HG03571 (cell line): ENCODE data around the gene TBC1D22B.

Experiments
- ATAC-seq: cut with Tn5 transposase; IDR thresholded peaks from one replicate; pipeline ENCODE4 v1.9.1; 2021; ENCODE audit not compliant: unreplicated experiment

Gene TBC1D22B

DNA sequence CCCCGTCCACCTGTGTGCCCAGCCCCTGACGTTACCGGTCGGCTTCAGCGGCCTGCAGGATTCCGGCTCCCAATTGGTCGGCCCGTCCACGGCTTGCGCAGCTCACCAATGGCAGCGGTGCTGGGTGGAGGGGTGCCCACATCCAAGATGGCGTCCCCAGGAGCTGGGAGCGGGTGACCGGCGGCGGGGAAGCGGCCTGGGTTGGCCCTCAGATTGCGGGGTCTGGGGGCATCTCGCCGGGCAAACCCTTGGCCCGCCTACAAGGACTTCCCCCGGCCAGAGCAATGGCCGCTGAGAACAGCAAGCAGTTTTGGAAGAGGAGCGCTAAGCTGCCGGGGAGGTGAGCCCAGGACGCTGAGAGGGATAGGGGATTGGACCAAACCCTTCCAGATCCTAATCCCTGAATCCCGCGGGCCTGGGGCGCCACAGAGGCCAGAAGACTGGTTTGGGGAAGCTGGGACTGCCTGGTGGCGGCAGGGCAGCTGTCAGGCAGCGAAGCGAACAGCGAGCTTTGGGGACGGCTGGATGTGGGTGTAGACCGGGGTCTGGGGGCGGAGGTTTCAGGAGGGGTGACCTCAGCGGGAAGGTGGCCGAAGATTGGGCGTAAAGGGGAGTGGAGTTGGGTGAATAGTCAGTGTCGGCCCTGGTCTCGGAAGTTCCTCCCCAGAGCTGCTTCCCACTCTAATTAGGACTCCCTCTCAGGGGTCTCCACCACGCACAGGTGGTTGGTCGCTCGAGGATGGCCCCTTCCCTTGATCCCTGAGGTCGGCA lies at the start of gene TBC1D22B, which contains the start of gene TMEM217:
Gene TBC1D22B, plus strand, starts transcription at position 139 of the 771 bp plus-strand sequence. Its CDS starts 146 bp downstream, at position 285.
Gene TMEM217, minus strand, starts transcription at position 511 of the 771 bp plus-strand sequence. CDS start 39,114 bp downstream, outside the sequence.
- peak; percentile 97 for ATAC-seq

GRCh38 chr6:37207903-37208456 lies 49.6 kb upstream of the TBC1D22B start:
- ATAC-seq = no peak

GRCh38 chr6:37208793-37209192 lies 48.8 kb upstream of the TBC1D22B start:
- no peak for ATAC-seq

DNA sequence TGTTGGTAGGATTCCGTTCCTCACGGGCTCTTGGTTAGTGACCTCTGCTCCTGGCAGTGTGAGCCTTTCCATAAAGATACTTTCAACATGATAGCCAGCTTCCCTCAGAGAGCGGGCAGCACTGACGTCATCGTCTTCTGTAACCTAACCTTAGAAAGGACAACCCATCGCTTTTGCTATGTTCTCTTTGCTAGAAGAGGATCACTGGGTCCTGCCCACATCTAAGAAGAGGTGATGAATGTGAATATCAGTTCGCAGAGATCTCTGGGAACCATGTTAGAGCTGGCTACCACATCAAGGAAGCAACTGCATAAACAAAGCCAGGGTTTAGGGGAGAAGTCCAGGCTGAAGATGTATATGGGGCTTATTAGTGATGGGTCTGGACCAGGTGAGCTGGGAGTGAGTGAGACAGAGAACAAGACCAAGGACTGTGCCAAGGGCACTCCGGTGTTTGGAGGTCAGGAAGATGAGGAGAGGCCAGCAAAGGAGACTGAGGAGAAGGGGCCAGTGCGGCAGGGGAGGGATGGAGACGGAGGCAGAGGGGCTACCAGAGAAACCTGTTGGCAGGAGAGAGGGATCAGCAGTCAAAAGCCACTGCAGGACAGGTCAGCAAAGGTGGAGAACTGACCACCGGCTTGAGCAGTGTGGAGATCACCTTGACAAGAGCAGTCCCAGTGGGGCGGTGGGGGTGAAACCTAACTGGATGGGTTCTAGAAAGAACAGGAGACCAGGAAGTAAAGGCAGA lies 47.9 kb upstream of the TBC1D22B start:
- no peak for ATAC-seq

DNA sequence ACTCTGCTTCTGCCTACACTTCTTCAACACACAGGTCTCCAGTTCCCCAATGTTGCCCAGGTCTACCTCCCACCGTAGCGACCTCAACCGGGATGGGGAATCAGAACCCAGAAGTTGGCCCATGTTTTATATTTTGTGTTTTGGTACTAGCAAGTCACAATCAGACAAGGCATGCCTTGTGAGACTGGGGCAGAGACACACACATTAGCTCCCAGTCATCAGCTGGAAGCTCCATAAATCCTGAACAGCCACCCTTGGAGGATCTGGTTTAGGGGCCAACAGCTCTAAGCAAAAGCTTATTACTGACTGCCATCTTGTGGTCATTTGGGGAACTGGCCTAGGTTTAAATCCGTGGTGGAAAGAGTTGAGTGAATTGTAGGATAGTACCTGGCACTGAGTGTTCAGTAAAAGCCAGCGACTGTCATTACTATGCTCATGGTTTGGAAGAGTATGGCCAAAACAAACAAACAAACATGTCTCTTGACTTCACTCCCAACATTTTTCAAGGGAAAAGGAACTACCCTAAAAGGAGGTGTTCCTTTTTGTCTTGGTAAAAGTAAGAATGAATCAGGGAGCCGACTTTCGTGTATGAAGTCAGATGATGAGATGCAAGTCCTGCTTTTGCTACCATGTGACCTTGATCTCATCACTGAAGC lies 47.1 kb upstream of the TBC1D22B start:
- ATAC-seq = no peak

DNA sequence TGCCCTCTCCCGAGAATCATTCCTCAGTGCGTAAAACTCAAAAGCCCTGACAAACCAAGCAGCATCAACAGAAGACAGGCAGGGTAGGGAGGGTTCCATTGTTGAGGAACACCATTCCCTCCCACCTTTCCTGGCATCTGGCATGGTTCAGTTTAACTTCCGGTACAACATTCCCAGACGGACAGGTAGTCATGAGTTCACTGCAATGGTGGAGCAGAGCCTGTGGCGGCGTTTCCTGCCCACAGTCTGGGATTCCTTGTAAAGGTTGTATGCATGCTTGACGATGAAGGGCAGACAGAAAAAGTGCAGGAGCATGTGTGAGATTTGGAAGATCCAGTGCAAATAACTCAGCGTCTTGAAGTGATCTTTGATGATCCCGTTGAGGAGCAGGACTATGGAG lies 45.3 kb upstream of the TBC1D22B start:
- ATAC-seq = no peak

DNA sequence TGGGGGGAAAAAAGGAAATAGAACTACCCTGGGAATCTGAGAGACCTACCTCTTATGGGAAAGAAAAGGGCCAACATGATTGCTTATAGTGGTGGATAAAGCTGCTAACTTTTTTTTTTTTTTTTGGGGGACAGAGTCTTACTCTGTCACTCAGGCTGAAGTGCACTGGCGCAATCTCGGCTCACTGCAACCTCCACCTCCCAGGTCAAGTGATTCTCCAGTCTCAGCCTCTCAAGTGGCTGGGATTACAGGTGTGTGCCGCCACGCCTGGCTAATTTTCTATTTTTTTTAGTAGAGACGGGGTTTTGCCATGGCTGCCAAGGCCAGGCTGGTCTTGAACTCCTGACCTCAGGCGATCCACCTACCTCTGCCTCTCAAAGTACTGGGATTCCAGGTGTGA lies 39.5 kb upstream of the TBC1D22B start:
- ATAC-seq = no peak

GRCh38 chr6:37218511-37218910 lies 39.1 kb upstream of the TBC1D22B start:
- no peak for ATAC-seq

DNA sequence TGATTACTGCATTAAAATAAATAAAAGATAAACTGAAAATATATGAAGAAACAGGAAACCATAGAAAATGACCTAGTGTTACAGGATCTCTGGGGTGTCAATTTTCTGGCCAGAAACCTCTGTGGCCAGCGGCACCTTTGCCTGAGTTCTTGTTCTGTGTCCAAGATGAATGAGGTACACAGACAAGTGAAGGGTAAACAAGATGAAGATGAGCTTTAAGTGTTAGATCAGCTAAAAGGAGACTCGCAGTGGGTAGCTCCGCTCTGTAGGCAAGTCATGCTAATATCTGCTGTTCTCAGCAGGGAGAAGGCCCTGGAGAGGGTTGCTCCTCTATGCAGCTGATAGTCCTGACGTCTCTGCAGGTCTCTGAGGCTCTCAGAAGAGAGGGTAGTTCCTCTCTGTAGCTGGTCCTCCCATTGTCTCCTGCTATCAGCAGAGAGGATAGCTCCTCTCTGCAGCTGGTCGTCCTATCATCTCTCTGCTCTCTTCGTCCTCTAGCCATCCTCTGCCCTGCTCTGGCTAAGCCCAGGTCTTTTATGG lies 35.9 kb upstream of the TBC1D22B start:
- ATAC-seq = peak; percentile 5

DNA sequence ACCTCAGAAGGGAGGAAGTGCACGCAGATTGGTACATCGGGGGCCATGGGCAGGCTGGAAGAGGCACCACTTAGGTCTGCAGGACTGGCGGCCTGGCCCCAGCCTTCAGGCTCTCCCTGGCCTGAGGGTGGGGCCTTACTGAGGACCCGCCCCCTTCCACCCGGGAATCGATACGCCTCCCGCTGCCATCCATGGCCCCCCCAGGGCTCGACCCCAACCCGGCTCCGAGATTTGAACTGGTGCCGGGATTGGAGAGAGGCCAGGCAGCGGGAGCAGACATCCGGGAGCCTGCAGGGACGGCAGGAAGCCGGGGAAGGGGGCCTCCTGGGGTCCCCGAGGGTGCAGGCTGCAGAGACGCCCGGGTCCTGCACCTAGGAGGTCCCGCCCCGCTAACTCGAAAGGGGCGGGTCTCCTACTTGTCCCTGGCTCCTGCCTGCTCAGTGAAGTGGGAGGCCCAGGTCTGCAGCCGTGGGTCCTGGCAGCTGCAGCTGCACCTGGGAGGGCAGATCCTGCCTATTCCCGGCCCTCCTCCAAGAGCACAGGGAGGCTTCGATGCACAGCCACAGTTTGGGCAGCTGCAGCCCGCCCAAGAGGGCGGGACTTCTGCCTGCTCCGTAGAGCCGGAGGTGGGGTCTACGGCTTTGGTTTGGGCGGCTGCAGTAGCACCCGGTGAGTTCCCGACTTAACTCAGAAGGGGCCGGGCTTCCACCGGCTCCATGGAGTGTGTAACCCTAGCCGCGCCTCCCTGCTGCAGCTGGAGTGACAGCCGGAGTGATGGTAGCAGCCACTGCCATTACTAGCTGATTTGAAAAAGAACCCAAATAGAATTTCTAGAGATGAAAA lies 35.2 kb upstream of the TBC1D22B start:
- ATAC-seq = peak; percentile 82

GRCh38 chr6:37222992-37223391 lies 34.6 kb upstream of the TBC1D22B start:
- ATAC-seq = no peak

- no peak for ATAC-seq
Observed at GRCh38 chr6:37225350-37226169, 32.0 kb upstream of the TBC1D22B start.

DNA sequence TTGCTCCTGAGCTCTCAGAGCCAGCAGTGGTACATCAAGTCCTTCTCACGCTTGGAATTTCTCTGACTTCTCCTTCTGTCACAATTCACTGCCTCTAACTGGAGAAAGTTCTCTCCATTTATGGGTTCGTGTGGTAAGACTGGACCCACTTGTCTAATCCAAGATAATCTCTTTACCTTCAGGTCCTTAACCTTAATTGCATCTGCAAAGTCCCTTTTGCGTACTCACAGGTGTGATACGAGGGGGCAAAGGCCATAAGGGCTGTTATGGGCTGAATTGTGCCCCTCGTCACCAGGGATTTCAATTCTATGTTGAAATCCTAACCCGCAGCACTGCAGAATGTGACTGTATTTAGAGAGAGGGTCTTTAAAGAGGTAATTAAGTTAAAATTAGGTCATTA lies 27.5 kb upstream of the TBC1D22B start:
- ATAC-seq = no peak

- ATAC-seq = no peak
Observed at GRCh38 chr6:37232430-37233017, 25.0 kb upstream of the TBC1D22B start.

- ATAC-seq = no peak
Observed at GRCh38 chr6:37233541-37233940, 24.0 kb upstream of the TBC1D22B start.

GRCh38 chr6:37236921-37237320 lies 20.7 kb upstream of the TBC1D22B start:
- no peak for ATAC-seq

- ATAC-seq = no peak
Observed at GRCh38 chr6:37237789-37238188, 19.8 kb upstream of the TBC1D22B start.

DNA sequence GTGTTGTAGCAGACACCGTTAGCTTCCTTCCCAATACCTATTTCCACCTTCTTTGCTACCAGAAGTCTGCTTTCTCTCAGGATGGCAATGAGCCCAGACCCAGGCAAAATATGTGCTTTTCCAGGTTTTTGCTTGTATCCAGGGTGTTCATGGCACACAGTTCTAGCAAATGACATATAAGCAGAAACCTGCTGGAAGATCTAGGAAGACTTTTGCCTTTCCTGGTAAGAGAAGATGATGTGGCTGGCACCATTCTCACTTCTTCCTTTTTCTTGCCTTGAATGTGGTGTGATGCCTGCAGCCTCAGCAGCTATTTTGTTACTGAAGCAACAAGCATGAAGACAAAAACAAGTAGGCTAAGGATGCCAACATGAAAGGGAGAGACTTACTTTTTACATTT lies 19.2 kb upstream of the TBC1D22B start:
- ATAC-seq = no peak

- ATAC-seq = no peak
Observed at GRCh38 chr6:37239526-37239925, 18.0 kb upstream of the TBC1D22B start.
